ENCODE measurements around the gene CACNA1C.
A peak's percentile ranks its signal among the peaks of the same experiment; 100 is the strongest.

CACNA1C gene

DNA sequence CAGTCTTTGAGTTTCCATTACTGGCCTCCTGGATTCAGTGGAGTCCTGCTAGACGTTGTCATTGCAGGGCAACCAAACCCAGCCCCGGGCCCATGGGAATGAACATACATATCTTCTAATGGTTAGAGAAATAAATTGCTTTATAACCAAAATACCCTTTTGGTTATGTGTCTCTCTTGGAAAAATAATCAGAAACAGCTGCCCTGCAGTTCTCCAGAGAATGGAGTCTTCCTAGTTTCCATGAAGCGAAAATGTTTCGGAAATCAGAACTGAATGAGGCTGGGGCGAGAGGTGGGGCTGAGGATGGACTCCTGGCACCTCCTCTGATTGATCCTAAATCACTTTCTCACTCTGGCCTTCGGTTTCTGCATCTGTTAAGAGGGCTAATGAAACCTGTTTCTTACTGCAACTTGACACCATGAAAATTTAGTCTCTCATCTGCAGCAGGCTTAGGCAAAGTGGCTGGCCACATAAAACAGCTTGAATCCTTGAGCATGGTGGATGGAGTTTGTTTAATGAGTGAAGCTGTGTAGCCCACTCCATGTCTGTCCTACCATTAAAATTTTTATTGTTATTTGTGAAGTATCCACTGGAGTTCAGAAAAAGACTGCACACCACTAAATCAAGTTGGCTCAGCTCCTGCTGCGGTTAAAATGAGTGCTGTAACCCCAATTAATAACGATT lies 198.9 kb downstream of the CACNA1C start:
- DNase-seq (ENCODE audit: low read depth in 3 of 3): no peak

DNA sequence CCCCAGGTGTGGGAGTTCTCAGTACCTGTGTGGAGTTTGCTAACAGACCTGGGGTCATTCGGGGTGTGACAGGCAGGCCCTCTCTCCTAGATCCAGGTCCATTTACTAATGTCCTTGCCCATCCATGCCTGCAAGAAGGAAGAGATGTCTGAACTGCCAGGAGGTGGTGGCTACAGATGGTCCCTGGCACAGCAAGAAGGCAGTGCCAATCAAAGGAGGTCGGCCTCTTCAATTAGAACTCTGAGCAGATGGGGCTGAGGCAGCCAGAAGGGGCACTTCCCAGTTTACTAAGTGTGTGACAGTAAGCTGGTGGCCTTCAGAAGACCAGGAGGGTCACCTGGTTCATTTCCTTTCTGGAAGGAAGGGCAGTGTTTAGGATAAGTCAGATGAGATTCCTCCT lies 202.5 kb downstream of the CACNA1C start:
- DNase-seq (ENCODE audit: low read depth in 3 of 3): no peak

DNA sequence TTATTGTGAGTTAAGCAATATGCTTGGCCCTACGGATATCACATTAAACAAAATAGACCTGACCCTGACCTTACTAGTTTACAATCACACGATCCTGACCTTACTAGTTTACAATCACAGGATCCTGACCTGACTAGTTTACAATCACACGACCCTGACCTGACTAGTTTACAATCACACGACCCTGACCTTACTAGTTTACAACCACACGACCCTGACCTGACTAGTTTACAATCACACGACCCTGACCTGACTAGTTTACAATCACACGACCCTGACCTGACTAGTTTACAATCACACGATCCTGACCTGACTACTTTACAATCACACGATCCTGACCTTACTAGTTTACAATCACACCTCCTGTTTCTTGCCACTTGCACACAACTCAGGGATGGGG lies 202.9 kb downstream of the CACNA1C start:
- DNase-seq (ENCODE audit: low read depth in 3 of 3): peak in 1 of 3 experiments; percentile 3

DNA sequence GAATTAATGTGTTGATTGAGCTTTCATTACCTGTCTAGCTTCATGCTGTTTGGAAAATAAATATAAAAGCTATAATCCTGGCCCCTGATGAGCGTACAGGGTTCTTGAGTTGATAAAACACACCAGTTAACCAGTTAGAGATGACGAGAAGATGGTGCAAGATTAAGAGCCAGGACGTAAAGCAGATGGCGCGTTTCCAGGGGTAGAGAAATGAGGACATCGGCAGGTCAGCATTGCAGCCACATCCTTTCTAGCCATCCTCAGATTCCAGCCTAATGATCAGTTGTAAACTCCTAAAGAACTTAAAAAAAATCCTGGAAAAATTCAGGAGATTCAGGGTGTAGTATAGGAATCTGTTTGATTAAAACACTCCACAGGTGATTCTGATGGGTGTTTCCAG lies 203.7 kb downstream of the CACNA1C start:
- DNase-seq (ENCODE audit: low read depth in 3 of 3): no peak

DNA sequence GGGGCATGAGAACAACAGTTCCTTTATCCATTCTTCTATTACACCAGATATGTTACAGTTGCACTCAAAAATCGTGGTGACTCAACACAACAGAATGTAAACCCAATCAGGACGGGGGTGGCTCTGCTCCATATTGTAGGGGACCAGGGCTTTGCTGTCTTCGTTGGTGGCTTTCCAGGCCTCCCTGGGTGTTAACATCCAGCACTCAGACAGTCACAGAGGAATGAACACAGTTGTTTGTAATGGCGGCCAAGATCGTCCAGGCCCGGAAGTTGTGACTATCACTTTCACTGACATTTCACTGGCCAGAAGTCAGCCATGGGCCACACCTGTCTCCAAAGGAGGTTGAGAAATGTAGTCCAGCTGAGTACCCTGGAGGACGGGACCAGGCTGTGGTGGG lies 204.1 kb downstream of the CACNA1C start:
- no peak for DNase-seq (ENCODE audit: low read depth in 3 of 3)

DNA sequence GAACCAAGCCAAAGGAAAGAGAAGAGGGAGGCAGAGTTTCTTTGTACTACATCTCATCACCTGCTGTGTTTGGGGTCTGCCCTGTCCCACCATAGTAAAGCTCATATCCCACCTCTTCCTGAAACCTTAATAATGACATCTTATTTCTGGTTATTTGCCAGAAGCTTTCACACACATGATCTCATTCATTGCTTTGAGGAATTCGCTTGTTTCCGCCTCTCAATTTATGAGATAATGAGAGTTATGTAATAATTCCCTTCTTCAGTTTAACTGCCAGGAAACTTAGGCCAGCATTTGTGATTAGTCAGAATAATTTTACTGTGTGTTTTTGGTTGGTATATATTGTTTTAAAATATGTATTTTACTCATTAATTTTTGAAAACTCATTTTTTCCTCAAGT lies 205.2 kb downstream of the CACNA1C start:
- DNase-seq (ENCODE audit: low read depth in 3 of 3): no peak

DNA sequence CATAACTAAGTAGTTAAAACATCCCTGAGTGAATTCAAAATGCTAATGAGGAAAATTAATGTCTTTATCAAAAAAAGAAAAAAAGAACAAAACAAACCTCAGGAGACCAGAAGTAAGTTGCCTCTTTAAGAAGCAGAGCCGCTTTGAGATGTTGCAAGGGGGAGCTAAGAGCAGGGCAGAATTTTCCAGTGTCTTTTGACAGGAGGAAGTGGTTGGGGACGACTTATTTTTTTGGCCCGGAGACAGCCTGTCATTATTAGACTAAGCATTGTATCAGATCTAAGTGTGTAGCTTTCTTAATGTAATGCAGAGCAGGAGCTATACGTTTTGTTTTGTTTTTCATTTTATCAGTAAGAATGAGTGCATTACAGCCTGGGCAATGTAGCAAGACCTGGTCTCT lies 206.6 kb downstream of the CACNA1C start:
- no peak for DNase-seq (ENCODE audit: low read depth in 3 of 3)

DNA sequence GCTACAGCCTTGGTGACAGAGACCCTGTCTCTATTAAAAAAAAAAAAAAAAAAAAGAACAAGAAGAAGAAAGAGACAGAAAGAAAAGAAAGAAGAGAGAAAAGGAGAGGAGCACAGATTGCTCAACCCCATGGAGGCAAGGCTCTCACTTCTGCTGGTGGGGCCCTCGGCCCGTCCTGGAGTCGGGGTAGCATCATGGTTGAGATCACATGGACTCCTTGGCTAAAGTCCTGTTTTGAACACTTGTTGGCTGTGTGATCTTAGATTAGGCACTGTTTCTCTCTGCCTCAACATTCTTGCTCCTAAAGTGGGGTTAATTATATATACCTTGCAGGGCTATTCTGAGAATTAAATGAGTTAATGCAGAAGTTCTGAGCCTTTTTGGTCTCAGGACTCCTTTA lies 207.7 kb downstream of the CACNA1C start:
- DNase-seq (ENCODE audit: low read depth in 3 of 3): no peak

DNA sequence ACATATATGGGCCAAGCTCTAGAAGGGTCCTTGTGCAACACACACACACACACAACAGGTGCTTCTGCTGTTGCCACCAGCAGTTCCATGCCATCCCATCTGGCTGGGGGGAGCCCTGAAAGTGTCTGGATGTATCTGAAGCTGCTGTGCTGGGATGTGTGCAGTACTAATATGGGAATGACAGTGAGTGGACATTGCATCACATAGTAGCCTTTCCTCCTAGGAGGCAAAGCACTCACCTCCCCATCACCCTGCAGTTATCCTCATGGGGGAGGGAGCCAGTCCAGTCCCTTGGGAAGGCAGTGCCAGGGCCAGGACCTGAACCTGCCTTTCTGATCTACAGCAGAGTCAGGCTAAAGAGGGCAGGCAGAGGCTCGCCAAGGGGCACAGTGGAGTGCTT lies 208.9 kb downstream of the CACNA1C start:
- DNase-seq (ENCODE audit: low read depth in 3 of 3): no peak

DNA sequence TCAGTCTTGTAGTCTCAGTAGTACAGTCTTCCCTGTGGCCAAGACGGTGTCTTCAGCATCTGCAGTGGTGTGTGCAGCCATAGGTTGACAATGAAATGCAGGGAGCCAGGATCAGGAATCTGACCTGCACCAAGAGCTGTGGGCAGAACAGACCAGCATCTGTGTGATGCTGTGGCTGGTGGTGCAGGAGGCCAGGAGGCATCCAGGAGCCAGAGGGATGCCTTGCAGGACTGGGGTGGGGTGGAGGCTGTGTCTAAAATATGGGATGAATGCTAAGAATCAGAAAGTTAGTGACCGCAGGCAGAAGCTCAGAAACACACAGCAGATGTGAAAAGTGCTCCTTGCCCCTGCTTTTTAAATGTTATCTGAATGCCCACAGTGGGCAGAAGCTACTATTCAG lies 209.7 kb downstream of the CACNA1C start:
- DNase-seq (ENCODE audit: low read depth in 3 of 3): no peak

DNA sequence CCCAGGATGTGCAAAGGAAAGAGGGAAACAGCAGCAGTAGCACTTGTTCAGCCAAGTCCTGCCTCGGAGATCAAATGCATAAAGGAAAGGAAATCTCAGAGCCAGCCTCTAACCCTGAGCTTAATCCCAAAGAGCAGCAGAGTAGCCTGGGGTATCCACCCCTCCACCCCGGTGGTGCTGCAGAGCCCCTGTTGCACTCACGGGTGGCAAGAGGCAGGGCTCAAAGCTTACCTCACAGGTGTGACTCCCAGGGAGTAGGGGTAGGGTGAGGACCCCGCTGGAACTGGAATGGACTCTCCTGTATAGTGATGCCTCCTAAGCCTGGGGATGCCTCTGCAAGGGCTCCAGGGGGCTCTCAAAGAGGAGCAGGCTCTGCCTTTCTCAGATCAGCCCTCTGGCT lies 211.1 kb downstream of the CACNA1C start:
- no peak for DNase-seq (ENCODE audit: low read depth in 3 of 3)

DNA sequence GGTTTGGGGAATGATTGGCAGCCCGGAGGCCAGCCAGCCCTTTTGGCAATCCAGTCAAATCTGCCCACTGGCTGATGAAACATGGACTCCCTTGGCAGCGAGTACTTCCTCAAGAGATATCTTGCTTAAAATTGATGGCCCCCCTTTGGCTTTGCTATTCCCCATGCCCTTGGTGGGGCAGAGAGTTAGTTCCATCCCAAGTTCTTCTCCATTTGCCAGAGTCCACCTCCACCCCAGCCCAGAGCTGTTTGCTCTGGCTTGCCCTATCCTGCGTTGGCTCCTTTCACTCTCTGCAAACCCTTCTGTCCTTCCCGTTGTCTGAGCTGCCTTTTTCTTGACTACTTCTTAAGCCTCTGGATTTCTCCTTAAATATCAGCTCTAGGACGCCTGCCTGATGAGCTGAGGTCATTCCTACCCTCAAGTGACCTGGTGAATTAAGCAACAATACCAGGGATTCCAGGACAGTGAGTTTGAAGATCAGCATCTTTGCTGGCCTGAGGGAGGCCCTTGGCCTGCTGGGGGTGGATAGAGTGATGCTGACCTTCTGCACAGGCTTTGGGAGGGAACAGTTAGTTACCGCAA lies 212.0 kb downstream of the CACNA1C start:
- DNase-seq (ENCODE audit: low read depth in 3 of 3): no peak

DNA sequence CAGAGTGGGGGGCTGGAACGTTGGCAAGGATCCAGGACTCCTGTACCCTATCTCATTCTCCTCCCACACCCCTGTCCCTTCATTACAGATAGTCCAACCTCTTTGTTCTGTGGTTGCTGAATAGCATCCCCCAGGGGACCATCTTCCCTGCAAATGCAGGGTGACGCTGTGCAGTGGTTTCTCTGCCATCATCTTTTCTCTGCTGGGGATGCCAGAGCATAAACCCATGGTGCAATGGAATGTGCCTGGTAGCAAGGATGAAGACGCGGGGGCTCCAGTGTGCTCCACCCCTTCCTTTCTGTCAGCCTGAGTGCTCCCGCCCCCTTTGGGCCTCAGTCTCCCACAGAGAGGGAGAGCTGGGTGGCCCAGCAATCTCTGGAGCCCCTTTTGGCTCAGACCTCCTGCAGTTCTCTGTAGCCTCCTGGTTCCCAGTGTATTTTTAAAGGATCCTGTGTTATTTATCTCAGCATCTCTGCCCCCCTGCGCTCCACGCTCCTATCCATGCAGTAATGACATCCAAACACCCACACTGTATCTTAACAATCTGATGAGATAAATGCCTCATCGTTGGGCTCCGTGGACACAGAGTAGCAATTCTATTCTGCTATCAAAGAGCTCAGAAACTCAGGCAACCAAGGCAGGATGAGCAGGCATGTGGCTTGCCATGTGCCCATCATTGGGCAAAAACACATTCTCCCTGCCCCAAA lies 212.8 kb downstream of the CACNA1C start:
- DNase-seq (ENCODE audit: low read depth in 3 of 3): no peak

DNA sequence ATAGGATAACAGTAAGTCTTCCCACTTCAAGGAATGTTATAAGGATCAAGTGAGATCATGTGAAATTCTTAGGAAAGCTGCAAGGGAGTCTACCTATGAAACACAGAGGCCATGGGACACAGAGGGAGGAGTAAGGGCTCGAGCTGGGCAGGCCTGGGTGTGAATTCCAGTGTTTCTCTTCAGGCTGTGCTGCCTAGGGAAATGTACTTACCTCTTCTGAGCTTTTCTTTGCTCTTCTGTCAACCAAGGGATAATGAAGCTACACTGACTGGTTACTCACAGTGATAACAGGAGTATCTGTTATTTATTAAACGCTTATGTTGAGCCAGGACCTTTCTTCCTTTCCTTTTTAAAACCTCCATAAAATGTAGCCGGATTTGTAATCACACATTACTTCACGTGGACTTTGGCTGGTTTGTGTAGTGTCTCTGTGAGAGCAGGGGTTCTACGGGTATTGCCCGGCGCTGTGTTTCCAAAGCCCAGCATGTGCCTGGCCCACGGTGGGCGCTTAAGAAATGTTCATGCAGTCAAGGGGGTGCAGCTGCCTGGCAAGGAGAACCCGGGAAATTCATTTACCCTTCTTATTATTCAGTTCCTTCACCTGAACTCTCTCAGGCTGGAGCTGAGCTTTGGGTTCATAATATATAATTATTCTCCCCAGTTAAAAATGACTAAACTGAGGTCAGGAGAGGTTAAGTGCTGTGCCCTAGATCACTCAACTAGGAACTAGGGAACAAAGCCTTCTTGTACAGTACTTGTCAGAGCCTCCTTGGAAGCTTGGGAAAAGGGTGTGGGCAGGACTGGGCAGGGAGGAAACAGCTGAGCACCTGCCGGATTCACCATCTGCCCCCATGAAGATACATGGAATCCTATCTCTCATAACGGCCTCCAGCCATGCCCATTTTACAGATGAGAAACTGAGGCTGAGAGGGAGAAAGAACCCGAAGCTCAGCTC lies 214.2 kb downstream of the CACNA1C start:
- no peak for DNase-seq (ENCODE audit: low read depth in 3 of 3)

DNA sequence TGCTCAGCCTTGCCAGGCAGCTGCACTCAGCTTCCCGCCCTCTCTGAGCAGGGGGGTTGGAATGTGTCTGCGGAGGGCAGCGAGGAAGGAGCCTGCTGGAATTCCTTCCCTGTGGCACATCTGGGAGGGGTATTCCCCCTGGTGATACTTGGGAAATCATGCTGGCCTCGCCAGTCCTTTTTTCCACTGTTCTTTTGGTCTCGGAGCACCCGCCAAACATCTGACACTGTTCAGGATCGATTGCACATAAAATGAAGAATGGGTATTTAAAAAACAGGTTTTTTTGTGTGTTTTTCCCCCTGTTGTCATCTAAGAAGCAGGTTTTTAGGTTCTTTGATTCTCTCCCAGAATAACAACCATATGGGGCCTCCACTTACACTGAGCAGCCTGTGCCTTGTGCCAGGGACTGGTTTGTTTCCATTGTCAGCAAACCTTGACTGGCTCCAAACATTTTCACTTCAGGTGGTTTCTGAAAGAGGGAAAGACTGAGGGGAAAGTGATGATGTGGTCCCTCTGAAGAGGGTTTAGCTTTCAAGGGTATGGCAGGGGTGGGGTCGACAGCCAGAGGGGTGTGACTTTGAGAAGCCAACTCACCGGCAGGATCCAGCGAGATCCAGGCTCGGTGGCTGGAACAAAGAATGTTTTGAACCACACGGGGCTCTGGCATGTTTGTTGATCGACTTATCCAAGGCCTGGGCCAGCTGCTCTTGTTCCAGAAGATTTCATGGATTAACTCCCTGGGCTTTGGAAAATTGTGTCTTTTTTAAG lies 215.1 kb downstream of the CACNA1C start:
- no peak for DNase-seq (ENCODE audit: low read depth in 3 of 3)

DNA sequence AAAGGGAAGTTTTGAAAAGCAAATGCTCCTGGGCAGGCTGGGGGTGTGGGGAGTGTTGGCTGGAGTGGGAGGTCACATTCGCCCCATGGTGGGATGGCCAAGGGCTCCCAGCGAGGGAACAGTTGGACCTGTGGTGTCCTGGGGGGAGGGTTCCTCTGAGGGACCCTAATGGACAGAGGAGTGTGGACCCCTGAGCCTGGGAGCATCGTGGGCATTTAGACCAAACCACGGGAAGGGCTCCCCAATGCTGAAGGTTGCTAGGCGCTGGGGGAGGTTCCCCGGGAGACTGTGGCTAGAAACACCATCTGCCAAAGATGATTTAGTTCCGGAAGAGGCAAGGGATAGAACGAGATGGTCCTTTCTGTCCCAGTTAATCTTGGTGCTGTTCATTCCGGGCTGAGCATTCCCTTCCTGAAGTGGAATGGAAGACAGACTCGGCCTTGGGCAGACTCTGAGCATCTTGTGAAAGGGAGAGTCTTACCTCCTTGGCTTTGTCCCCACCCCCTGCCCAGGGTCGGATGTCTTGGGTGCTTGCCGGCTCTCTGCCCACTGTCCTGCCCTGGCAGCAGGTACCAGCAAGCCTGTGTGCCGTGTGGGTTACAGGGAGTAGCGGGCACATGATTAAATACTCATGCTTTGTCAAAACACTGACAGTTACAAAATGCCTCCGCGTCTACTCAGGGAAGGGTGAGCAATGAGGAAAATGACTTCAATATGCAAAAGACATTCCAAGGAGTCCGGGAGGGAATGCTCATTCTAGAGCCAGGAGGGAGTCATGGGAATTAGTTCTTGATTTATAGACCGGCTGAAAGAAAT lies 215.9 kb downstream of the CACNA1C start:
- no peak for DNase-seq (ENCODE audit: low read depth in 3 of 3)

DNA sequence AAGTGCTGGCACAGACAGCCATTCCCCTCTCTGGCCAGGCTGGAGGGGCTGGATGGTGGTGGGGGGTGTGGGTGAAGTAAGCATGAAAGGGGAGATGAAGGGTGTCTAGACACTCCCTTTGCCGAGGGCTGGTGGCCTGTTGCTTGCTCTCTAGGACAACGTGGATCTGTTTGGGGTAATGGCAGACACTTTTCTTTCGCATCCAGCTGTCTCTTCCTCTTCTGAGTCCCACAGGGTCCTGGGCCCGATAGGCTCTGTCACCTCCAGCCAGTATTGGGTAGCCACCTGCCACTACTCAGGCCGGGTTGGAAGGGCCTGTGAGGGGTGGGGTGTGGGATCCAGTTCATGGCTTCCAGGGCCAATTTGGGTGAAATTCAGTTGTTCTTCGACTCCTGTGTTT lies 218.1 kb downstream of the CACNA1C start:
- DNase-seq (ENCODE audit: low read depth in 3 of 3): no peak

DNA sequence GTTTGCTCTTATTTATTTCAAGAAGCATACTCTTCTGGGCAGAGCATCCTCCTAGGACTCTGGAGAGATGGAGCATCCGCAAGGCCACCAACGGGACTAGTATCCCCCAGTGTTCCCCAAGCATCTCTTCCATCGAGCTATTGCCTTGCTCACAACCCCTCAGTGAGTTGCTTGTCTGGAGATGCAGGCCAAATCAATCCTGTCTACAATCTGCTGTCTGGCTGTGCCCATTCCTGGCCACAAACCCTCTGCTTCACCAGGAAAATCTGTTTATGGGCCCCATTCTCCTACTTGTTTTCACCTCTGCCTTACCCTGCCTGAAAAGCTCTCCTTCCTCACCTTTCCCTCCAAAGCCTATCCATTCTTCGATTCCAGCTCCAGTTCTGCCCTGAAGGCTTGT lies 219.2 kb downstream of the CACNA1C start:
- DNase-seq (ENCODE audit: low read depth in 3 of 3): no peak

DNA sequence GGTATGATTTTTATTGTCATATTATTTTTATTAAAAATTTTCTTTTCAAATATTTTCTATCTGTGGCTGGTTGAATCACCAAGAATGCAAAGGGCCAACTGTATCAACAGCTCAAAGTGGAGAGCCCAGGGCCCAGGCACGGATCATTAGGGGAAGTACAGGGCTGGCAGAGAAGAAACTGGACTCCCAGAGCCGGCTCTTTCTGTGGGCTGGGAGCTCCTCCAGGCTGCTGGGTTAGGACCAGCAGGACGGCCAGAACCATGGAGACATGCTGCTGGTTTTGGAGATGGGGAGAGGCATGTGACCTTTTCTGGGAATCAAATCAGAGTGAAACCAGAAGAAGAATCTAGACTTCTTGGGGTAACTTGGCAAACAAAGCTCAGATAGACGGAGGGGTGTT lies 220.5 kb downstream of the CACNA1C start:
- DNase-seq (ENCODE audit: low read depth in 3 of 3): no peak

DNA sequence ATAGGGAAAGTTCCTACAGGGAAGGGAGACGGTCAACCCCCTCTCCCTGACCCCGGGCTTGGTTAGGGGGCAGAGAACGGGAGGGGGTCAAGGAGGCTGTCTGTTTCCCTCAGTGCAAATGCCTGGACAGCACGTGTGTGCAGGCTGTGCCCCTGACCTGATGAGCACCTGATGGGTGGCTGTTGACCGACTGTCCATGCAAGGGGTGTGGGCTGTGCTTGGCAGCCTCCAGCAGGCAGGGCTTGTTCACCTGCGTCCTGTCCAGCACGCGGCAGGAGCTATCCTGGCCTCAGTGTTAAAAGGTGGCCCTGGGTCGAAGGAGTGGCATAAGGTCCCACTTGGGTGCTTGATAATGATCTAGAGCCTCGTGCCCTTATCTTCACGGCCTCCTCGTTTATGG lies 221.0 kb downstream of the CACNA1C start:
- DNase-seq (ENCODE audit: low read depth in 3 of 3): no peak

DNA sequence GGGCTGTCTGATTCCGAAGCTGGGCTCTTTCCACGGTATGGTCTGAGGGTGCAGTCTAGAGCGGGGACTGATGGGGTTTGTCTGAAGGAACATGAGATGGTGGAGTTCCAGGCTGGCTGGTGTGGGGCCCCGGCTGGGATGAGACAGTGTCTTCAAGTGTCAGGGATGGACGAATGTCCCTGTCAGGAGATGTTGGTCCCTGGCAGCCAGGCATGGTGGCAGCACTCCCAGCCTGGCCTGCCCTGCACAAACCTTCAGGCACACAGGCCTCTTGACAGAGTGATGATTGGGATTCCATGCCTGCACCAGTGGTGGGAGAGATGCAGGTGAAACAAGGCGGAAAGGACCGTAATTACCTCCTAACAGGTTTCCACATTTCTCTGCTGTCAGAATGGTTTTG lies 221.9 kb downstream of the CACNA1C start:
- no peak for DNase-seq (ENCODE audit: low read depth in 3 of 3)
